DOHH2 (cell line): ENCODE data around the gene DAAM1.

Experiments used
- EZH2phosphoT487 ChIP-seq: fragments of 200-600 bp; sonication (generic); IDR thresholded peaks from 2 replicates; pipeline ENCODE4 v1.6.1; 2017; ENCODE audit warnings: borderline replicate concordance, mild to moderate bottlenecking, antibody characterized with exemption, low read length, moderate library complexity, mixed read lengths
- TF ChIP-seq, protein P1 (sequence below): fragments of 200-600 bp; sonication (generic); IDR thresholded peaks from one replicate; pipeline ENCODE4 v1.5.1; 2014; ENCODE audit warnings: antibody characterized with exemption, mild to moderate bottlenecking, low read depth, low read length; ENCODE audit not compliant: poor library complexity, severe bottlenecking

- TF ChIP-seq, protein P1, sequence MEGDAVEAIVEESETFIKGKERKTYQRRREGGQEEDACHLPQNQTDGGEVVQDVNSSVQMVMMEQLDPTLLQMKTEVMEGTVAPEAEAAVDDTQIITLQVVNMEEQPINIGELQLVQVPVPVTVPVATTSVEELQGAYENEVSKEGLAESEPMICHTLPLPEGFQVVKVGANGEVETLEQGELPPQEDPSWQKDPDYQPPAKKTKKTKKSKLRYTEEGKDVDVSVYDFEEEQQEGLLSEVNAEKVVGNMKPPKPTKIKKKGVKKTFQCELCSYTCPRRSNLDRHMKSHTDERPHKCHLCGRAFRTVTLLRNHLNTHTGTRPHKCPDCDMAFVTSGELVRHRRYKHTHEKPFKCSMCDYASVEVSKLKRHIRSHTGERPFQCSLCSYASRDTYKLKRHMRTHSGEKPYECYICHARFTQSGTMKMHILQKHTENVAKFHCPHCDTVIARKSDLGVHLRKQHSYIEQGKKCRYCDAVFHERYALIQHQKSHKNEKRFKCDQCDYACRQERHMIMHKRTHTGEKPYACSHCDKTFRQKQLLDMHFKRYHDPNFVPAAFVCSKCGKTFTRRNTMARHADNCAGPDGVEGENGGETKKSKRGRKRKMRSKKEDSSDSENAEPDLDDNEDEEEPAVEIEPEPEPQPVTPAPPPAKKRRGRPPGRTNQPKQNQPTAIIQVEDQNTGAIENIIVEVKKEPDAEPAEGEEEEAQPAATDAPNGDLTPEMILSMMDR: no peak
- TF ChIP-seq EZH2phosphoT487: no peak
These were observed 5.3 kb upstream of the DAAM1 start for GRCh38 chr14:59183150-59183549.
